PFSK-1 (cell line): ENCODE measurements around the gene TLR10.

Experiments used
- POLR2AphosphoS5 ChIP-seq: IDR thresholded peaks from 2 replicates; pipeline ENCODE4 v1.6.1; 2012; ENCODE audit warnings: low read depth, mild to moderate bottlenecking, control low read depth, low read length, moderate library complexity
- REST ChIP-seq, 2 experiments: IDR thresholded peaks; 2 replicates each; pipeline versions ENCODE4 v1.6.1 to v1.8.0; 2011 to 2012; ENCODE audit warnings: low read depth in 2 of 2, low read length in 2 of 2, control low read depth in 1 of 2, inconsistent platforms in 1 of 2, mild to moderate bottlenecking in 1 of 2, moderate library complexity in 1 of 2; ENCODE audit not compliant: insufficient read depth in 1 of 2
- SIN3A ChIP-seq: IDR thresholded peaks from 2 replicates; pipeline ENCODE4 v1.6.1; 2012; ENCODE audit warnings: mild to moderate bottlenecking, low read length, moderate library complexity, borderline replicate concordance; ENCODE audit not compliant: insufficient read depth
- TAF1 ChIP-seq: IDR thresholded peaks from 2 replicates; pipeline ENCODE4 v1.6.1; 2012; ENCODE audit warnings: low read length, control low read depth, borderline replicate concordance; ENCODE audit not compliant: insufficient read depth

- TF ChIP-seq POLR2AphosphoS5 (no peak), REST (IDR thresholded peaks at IDR 0.05; ENCODE audit: insufficient read depth in 1 of 2, low read depth in 2 of 2, low read length in 2 of 2) (no peak), SIN3A (no peak), TAF1 (no peak)
Observed at GRCh38 chr4:38800366-38800765, 17.6 kb upstream of the TLR10 start.
